Ishikawa (cell line): Measurements from ENCODE around the gene ACTR3.

Experiments
- CEBPB ChIP-seq: IDR thresholded peaks from 2 replicates; pipeline ENCODE4 v1.6.1; 2012
- CREB1 ChIP-seq: IDR thresholded peaks from 2 replicates; pipeline ENCODE4 v1.6.1; 2012; ENCODE audit warnings: low read depth
- EGR1 ChIP-seq: IDR thresholded peaks from 2 replicates; pipeline ENCODE4 v1.6.1; 2012
- EP300 ChIP-seq: IDR thresholded peaks from 2 replicates; pipeline ENCODE4 v1.6.1; 2012; ENCODE audit warnings: borderline replicate concordance
- FOXM1 ChIP-seq: IDR thresholded peaks from 2 replicates; pipeline ENCODE4 v1.6.1; 2012; ENCODE audit warnings: low read depth, borderline replicate concordance
- MAX ChIP-seq: IDR thresholded peaks from 2 replicates; pipeline ENCODE4 v1.6.1; 2012
- NFIC ChIP-seq: IDR thresholded peaks from 2 replicates; pipeline ENCODE4 v1.6.1; 2012
- RAD21 ChIP-seq: IDR thresholded peaks from 2 replicates; pipeline ENCODE4 v1.6.1; 2012; ENCODE audit warnings: low read depth
- REST ChIP-seq: IDR thresholded peaks from 2 replicates; pipeline ENCODE4 v1.6.1; 2012; ENCODE audit warnings: low read depth, mild to moderate bottlenecking
- TAF1 ChIP-seq: IDR thresholded peaks from 2 replicates; pipeline ENCODE4 v1.6.1; 2012; ENCODE audit warnings: low read depth, mild to moderate bottlenecking
- TCF12 ChIP-seq: IDR thresholded peaks from 2 replicates; pipeline ENCODE4 v1.6.1; 2012; ENCODE audit warnings: low read depth
- TEAD4 ChIP-seq: IDR thresholded peaks from 2 replicates; pipeline ENCODE4 v1.6.1; 2012
- USF1 ChIP-seq: IDR thresholded peaks from 2 replicates; pipeline ENCODE4 v1.6.1; 2012
- YY1 ChIP-seq: IDR thresholded peaks from 2 replicates; pipeline ENCODE4 v1.6.1; 2012; ENCODE audit warnings: low read depth
- ZBTB7A ChIP-seq: IDR thresholded peaks from 2 replicates; pipeline ENCODE4 v1.6.1; 2012; ENCODE audit warnings: low read depth

ACTR3 gene

GRCh38 chr2:113981404-113982134 lies 91.7 kb downstream of the ACTR3 start:
- no peak for TF ChIP-seq FOXM1

GRCh38 chr2:113985554-113986397 lies 95.9 kb downstream of the ACTR3 start:
- TF ChIP-seq ZBTB7A (no peak), RAD21 (no peak), EP300 (no peak), CEBPB (no peak), YY1 (no peak)

- TF ChIP-seq ZBTB7A (no peak), EP300 (no peak), CEBPB (no peak), EGR1 (no peak), YY1 (no peak), RAD21 (no peak), USF1 (no peak), TAF1 (no peak), TEAD4 (no peak), CREB1 (no peak), NFIC (no peak), FOXM1 (no peak), MAX (no peak), TCF12 (no peak), REST (no peak)
These were observed 96.9 kb downstream of the ACTR3 start for GRCh38 chr2:113986762-113987290.

GRCh38 chr2:113992090-113992489 lies 102.2 kb downstream of the ACTR3 start:
- TF ChIP-seq NFIC, result no peak
- TF ChIP-seq MAX, result no peak
- TF ChIP-seq FOXM1, result no peak
- TF ChIP-seq CEBPB, result no peak
- no peak for TF ChIP-seq EP300
- TF ChIP-seq REST, result no peak
- TF ChIP-seq USF1, result no peak
- no peak for TF ChIP-seq ZBTB7A
- no peak for TF ChIP-seq TAF1
- TF ChIP-seq CREB1, result no peak
- TF ChIP-seq RAD21, result no peak
- TF ChIP-seq EGR1, result no peak

GRCh38 chr2:113996671-113997594 lies 107.0 kb downstream of the ACTR3 start:
- TF ChIP-seq CREB1, result no peak
- TF ChIP-seq TEAD4, result no peak
- no peak for TF ChIP-seq YY1
